CD4-positive, alpha-beta memory T cell (primary cell): ENCODE measurements around the gene DNMT3A. TPM values are rescaled to one million over a fixed set of nuclear protein-coding genes. Genes with fewer than 3 reads are reported as not detected.

ENCODE experiments used
- CTCF ChIA-PET: fragments of 350-600 bp; sonication (Branson Sonifier 250); formaldehyde crosslinking; loops from one replicate; lab custom pipeline; 2021; ENCODE audit warnings: inconsistent platforms; ENCODE audit not compliant: partially characterized antibody; lab: Charles Lee
- POLR2A ChIA-PET: fragments of 350-600 bp; sonication (Branson Sonifier 250); formaldehyde crosslinking; loops from one replicate; lab custom pipeline; 2021; ENCODE audit not compliant: partially characterized antibody; lab: Charles Lee
- DNase-seq, 5 donors: peaks; one replicate each; pipeline versions ENCODE4 v3.0.0 to v3.0.0-alpha.2; 2020 to 2022; ENCODE audit warnings: mixed read lengths in 1 of 5
- H3K27ac ChIP-seq: one replicate; pipeline ENCODE4 v1.7.0; 2013; ENCODE audit warnings: low read depth, low read length
- H3K27me3 ChIP-seq: 2 replicates; pipeline ENCODE4 v1.7.0; 2013; ENCODE audit warnings: mild to moderate bottlenecking, low read length, moderate library complexity; ENCODE audit not compliant: insufficient read depth
- H3K36me3 ChIP-seq: 2 replicates; pipeline ENCODE4 v1.7.0; 2013; ENCODE audit warnings: mild to moderate bottlenecking, low read length, moderate library complexity; ENCODE audit not compliant: insufficient read depth
- H3K4me1 ChIP-seq: 2 replicates; pipeline ENCODE4 v1.7.0; 2013; ENCODE audit warnings: mild to moderate bottlenecking, low read length, moderate library complexity; ENCODE audit not compliant: insufficient read depth
- H3K4me3 ChIP-seq, 2 donors: one replicate each; pipeline ENCODE4 v1.7.0; 2013; ENCODE audit warnings: low read length in 2 of 2, mild to moderate bottlenecking in 1 of 2
- H3K9me3 ChIP-seq, 2 donors: one replicate each; pipeline ENCODE4 v1.7.0; 2013; ENCODE audit warnings: low read length in 2 of 2, control low read depth in 1 of 2; ENCODE audit not compliant: control insufficient read depth in 1 of 2
- H3K27ac Mint-ChIP-seq, 7 donors: one replicate each; pipeline ENCODE4 v1.8.0; 2020 to 2021; ENCODE audit warnings: mixed read lengths in 7 of 7, mild to moderate bottlenecking in 6 of 7, inconsistent platforms in 3 of 7, moderate library complexity in 3 of 7
- H3K27me3 Mint-ChIP-seq, 2 donors: one replicate each; pipeline ENCODE4 v1.8.0; 2020 to 2021; ENCODE audit warnings: mixed read lengths in 2 of 2
- H3K36me3 Mint-ChIP-seq, 2 donors: one replicate each; pipeline ENCODE4 v1.8.0; 2020 to 2021; ENCODE audit warnings: mixed read lengths in 2 of 2, inconsistent platforms in 1 of 2, mild to moderate bottlenecking in 1 of 2
- H3K4me1 Mint-ChIP-seq, 4 donors: one replicate each; pipeline ENCODE4 v1.8.0; 2020 to 2021; ENCODE audit warnings: mixed read lengths in 4 of 4, mild to moderate bottlenecking in 1 of 4
- H3K4me3 Mint-ChIP-seq, 8 donors: one replicate each; pipeline ENCODE4 v1.8.0; 2020 to 2021; ENCODE audit warnings: mixed read lengths in 8 of 8, mild to moderate bottlenecking in 7 of 8, moderate library complexity in 6 of 8, inconsistent platforms in 3 of 8
- H3K9me3 Mint-ChIP-seq, 8 donors: one replicate each; pipeline ENCODE4 v1.8.0; 2020 to 2021; ENCODE audit warnings: mixed read lengths in 8 of 8, mild to moderate bottlenecking in 5 of 8, inconsistent platforms in 3 of 8, moderate library complexity in 1 of 8
- intact Hi-C: fragments of 100-400 bp; cut with micrococcal nuclease; formaldehyde crosslinking; loops from one replicate; pipeline ENCODE4 v1.15.1; 2023
- polyA plus RNA-seq, 2 donors: library from polyadenylated mRNA; unstranded; fragments of 300-500 nt; fragmentation: Illumina TruSeq; gene quantifications; one replicate each; pipeline ENCODE4 v1.2.3, GENCODE V29; 2021
- total RNA-seq, 2 experiments: library from RNA; stranded (reverse); gene quantifications; one replicate each; pipeline ENCODE4 v1.2.3, GENCODE V29; 2021

The DNMT3A gene
- total and polyA plus RNA-seq, 4 experiments from 2014 or later: 7.5 to 71.6 (median 38.4) TPM

DNA sequence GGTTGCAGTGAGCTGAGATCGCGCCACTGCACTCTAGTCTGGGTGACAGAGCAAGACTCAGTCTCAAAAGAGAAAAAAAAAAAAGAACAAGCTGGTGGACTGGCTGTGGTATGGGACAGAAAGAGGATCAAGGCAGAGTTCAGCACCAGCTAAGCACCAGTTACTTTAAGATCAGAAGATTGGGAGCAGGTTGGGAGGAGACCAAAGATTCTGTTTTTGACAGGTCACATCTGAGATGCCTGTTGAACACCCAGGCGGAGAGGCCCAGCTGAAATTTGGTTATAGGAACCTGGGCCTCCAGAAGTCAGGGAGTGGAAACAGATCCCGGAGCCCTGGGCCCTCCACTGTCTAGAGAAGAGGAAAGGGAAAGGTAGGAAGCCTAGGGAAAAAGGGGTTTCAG lies 120.1 kb downstream of the DNMT3A start:
- Histone ChIP-seq H3K4me1 (no peaks in the 10 kb centered on the region), H3K27ac (no peak overlapping the region), H3K36me3 (no peaks in the 10 kb centered on the region), H3K9me3 (no peaks in the 10 kb centered on the region), H3K4me3 (no peak overlapping the region), H3K27me3 (no peaks in the 10 kb centered on the region)
- Mint-ChIP-seq H3K27ac (peak overlapping the region in 1 of 7 donors; percentile 3), H3K4me3 (no peak overlapping the region), H3K4me1 (peaks cover 0 to 8% (median 0%) of the 10 kb centered on the region in 4 donors), H3K36me3 (no peaks in the 10 kb centered on the region), H3K9me3 (peaks cover 0 to 5% (median 0%) of the 10 kb centered on the region in 8 donors), H3K27me3 (no peaks in the 10 kb centered on the region)
- POLR2A ChIA-PET: interaction anchor here (1.2 kb wide), 1 partner anchor 88 kb away, joined by 3 read pairs; no protein-coding TSS in a partner anchor
- DNase-seq: no peak
- CTCF ChIA-PET: no interaction called here
- intact Hi-C loops: no loop called here

DNA sequence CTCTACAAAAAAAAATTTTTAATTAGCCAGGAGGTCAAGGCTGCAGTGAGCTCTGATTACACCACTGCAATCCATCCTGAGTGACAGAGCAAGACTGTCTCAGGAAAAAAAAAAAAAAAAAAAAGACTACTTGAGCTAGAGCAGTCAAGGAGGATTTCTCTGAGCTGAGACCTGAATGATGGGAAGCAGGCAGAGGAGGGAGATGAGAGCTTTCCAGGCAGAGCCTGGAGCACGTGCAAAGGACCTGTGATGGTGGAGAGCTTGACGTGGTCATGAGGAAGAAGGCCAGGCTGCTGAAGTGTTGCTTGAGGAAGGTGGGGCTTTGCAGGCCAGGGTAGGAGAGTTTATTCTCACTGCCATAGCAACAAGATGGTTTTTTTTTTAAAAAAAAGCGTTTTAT lies 121.4 kb downstream of the DNMT3A start:
- Histone ChIP-seq H3K27me3 (no peaks in the 10 kb centered on the region), H3K36me3 (no peaks in the 10 kb centered on the region), H3K4me1 (peaks cover 4% of the 10 kb centered on the region), H3K9me3 (no peaks in the 10 kb centered on the region), H3K4me3 (no peak overlapping the region), H3K27ac (no peak overlapping the region)
- Mint-ChIP-seq H3K36me3 (no peaks in the 10 kb centered on the region), H3K27me3 (no peaks in the 10 kb centered on the region), H3K4me3 (no peak overlapping the region), H3K9me3 (peaks cover 0 to 5% (median 0%) of the 10 kb centered on the region in 8 donors), H3K4me1 (peaks cover 2 to 8% (median 5%) of the 10 kb centered on the region in 4 donors), H3K27ac (no peak overlapping the region)
- ChIA-PET POLR2A (no interaction called here), CTCF (interaction anchor here (0.7 to 1.2 kb wide), 2 partner anchors 9 to 55 kb away, joined by 3 read pairs; no protein-coding TSS in a partner anchor)
- intact Hi-C loops: no loop called here
- no peak for DNase-seq

DNA sequence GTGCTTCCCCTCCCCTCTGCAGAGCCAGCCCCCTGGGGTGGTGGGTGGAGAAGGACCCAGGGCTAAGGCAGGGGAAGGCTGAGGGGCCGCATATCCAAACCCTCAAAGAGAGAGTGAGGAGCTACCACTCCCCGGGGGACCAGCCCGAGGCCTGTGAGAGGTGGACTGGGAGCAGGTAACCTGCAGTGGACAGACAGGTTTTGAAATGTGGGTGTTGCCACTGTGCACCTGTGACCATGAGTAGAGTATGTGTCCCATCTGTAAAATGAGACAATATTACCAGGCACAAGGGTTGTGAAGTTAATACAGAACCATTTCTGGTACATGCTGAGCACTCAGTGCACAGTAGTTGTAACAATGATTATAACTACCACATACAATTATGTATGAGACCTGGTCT lies 122.1 kb downstream of the DNMT3A start:
- CTCF ChIA-PET: interaction anchor here (0.7 to 1.1 kb wide), 2 partner anchors 8 kb away, joined by 3 read pairs; no protein-coding TSS in a partner anchor
- Mint-ChIP-seq H3K27me3 (no peaks in the 10 kb centered on the region), H3K9me3 (peaks cover 0 to 5% (median 0%) of the 10 kb centered on the region in 8 donors), H3K36me3 (no peaks in the 10 kb centered on the region), H3K4me1 (peaks cover 2 to 8% (median 5%) of the 10 kb centered on the region in 4 donors), H3K4me3 (no peak overlapping the region), H3K27ac (peak overlapping the region in 1 of 7 donors; percentile 14)
- no peak overlapping the region for H3K4me3 ChIP-seq
- no peaks in the 10 kb centered on the region for H3K36me3 ChIP-seq
- no peaks in the 10 kb centered on the region for H3K27me3 ChIP-seq
- intact Hi-C loops: no loop called here
- H3K27ac ChIP-seq: no peak overlapping the region
- H3K4me1 ChIP-seq: peaks cover 6% of the 10 kb centered on the region
- DNase-seq: no peak
- POLR2A ChIA-PET: interaction anchor here (1.0 kb wide), 1 partner anchor 57 kb away, joined by 3 read pairs; no protein-coding TSS in a partner anchor
- no peaks in the 10 kb centered on the region for H3K9me3 ChIP-seq

DNA sequence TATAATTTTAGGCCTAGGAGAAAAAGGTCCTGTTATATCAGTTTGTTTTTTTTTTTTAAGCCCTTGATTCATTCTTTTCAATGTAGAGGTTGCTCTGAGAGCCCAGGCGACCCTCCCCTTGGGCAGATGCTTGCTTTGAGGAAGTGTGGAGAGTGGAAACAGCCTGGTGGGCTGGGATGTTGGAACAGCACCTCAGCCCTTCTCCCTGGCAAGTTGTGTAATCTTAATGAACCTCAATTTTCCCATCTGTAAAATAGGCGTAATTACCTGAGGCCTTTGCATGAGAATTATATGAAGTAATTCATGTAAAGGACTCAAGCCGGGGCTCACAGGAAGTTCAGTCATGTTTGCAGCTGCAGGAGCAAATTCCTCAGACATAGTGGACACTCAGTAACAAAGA lies 123.6 kb downstream of the DNMT3A start:
- Mint-ChIP-seq H3K36me3 (no peaks in the 10 kb centered on the region), H3K27me3 (no peaks in the 10 kb centered on the region), H3K4me1 (peaks cover 2 to 10% (median 5%) of the 10 kb centered on the region in 4 donors), H3K4me3 (peak overlapping the region in 1 of 8 donors; percentile 6), H3K9me3 (peaks cover 0 to 3% (median 0%) of the 10 kb centered on the region in 8 donors), H3K27ac (peak overlapping the region in 1 of 7 donors; percentile 15)
- no peak for DNase-seq
- intact Hi-C loops: no loop called here
- no peak overlapping the region for H3K27ac ChIP-seq
- ChIA-PET CTCF (interaction anchor here (1.2 kb wide), 1 partner anchor 144 kb away, joined by 3 read pairs; no protein-coding TSS in a partner anchor), POLR2A (interaction anchor here (3.7 kb wide), 1 partner anchor 59 kb away, joined by 22 read pairs; no protein-coding TSS in a partner anchor)
- no peaks in the 10 kb centered on the region for H3K27me3 ChIP-seq
- no peaks in the 10 kb centered on the region for H3K9me3 ChIP-seq
- peaks cover 6% of the 10 kb centered on the region for H3K4me1 ChIP-seq
- H3K4me3 ChIP-seq: no peak overlapping the region
- H3K36me3 ChIP-seq: no peaks in the 10 kb centered on the region

DNA sequence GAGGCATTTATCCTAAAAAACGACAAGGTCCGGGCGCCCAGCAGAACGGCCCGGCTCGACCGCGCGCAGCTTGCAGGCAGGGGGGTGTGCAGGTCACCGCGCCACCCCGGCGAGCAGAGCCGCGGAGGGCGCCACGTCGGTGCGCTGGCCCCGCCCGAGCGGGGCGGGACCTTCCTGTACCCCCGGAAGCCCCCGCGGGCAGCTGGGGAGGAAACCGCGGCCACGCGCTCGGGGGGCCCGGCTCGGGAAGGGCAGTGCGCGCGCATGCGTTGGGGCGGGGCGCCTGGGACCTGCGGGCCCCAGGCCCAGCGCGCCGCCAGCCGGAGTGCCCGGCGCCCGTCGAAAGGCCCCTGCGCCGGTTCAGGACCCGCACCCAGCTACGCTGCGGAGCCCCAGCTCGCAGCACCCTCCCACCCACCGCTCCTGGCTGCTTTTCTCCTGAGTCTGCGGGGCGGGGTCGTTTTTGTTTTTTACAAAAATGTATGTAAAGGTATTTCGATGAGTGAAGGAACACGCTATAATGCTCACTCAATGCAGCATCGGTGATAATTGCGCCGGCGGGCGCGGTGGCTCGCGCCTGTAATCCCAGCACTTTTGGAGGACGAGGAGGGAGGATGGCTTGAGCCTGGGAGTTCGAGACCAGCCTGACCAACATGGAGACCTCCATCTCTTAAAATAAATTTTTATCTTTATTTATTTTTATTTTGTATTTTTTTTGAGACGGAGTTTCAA lies 125.6 kb downstream of the DNMT3A start:
- peaks cover 9% of the 10 kb centered on the region for H3K4me1 ChIP-seq
- ChIA-PET POLR2A (interaction anchor here (0.5 to 3.7 kb wide), 13 partner anchors 9 to 162 kb away, joined by 3 to 22 read pairs (median 6); no protein-coding TSS in a partner anchor), CTCF (interaction anchor here (0.8 to 1.8 kb wide), 2 partner anchors 19 to 21 kb away, joined by 3 to 4 read pairs; no protein-coding TSS in a partner anchor)
- peak overlapping the region; percentile 55 for H3K27ac ChIP-seq
- peak overlapping the region; percentile 67 to 93 (median 86) for H3K27ac Mint-ChIP-seq
- no peaks in the 10 kb centered on the region for H3K9me3 ChIP-seq
- peaks cover 0 to 2% (median 0%) of the 10 kb centered on the region in 8 donors for H3K9me3 Mint-ChIP-seq
- H3K27me3 ChIP-seq: no peaks in the 10 kb centered on the region
- H3K4me3 Mint-ChIP-seq: peak overlapping the region; percentile 81 to 89 (median 83)
- DNase-seq: peak; percentile 78 to 87 (median 86)
- H3K4me1 Mint-ChIP-seq: peaks cover 6 to 29% (median 14%) of the 10 kb centered on the region in 4 donors
- peak overlapping the region; percentile 51 to 61 for H3K4me3 ChIP-seq
- H3K36me3 ChIP-seq: no peaks in the 10 kb centered on the region
- H3K27me3 Mint-ChIP-seq: no peaks in the 10 kb centered on the region
- intact Hi-C loops: loop anchor here (2.0 kb wide), 1 partner anchor 37 kb away; no protein-coding TSS in a partner anchor
- no peaks in the 10 kb centered on the region for H3K36me3 Mint-ChIP-seq

DNA sequence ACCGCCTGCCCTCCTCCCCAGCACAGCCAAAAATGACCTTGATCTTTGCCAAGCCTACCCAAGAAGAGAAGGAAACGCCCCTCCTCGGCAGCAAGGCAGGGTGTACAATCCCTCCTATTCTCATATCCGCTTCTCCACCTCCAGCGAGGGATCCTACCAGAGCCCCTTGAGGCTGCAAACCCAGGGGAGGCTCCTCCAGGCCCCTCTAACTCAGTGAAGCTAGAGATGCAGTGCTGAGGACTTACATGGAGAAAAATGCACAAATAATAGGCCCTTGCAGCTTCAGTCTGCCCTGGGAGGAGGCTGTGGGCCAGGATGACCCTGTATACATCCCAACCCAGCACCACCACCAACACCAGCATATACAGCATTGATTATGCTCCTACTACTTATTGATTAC lies 126.5 kb downstream of the DNMT3A start:
- POLR2A ChIA-PET: interaction anchor here (0.5 to 3.7 kb wide), 7 partner anchors 9 to 147 kb away, joined by 3 to 22 read pairs (median 7); no protein-coding TSS in a partner anchor
- Mint-ChIP-seq H3K36me3 (no peaks in the 10 kb centered on the region), H3K9me3 (no peaks in the 10 kb centered on the region), H3K27me3 (no peaks in the 10 kb centered on the region), H3K4me1 (peaks cover 10 to 38% (median 19%) of the 10 kb centered on the region in 4 donors), H3K27ac (peak overlapping the region; percentile 67 to 93 (median 86)), H3K4me3 (peak overlapping the region; percentile 75 to 89 (median 80))
- intact Hi-C loops: no loop called here
- Histone ChIP-seq H3K27me3 (no peaks in the 10 kb centered on the region), H3K36me3 (no peaks in the 10 kb centered on the region), H3K9me3 (no peaks in the 10 kb centered on the region), H3K27ac (peak overlapping the region; percentile 55), H3K4me1 (peaks cover 16% of the 10 kb centered on the region), H3K4me3 (no peak overlapping the region)
- CTCF ChIA-PET: interaction anchor here (0.8 to 1.8 kb wide), 2 partner anchors 18 to 20 kb away, joined by 3 to 4 read pairs; no protein-coding TSS in a partner anchor
- peak in 1 of 5 donors; percentile 11 for DNase-seq

DNA sequence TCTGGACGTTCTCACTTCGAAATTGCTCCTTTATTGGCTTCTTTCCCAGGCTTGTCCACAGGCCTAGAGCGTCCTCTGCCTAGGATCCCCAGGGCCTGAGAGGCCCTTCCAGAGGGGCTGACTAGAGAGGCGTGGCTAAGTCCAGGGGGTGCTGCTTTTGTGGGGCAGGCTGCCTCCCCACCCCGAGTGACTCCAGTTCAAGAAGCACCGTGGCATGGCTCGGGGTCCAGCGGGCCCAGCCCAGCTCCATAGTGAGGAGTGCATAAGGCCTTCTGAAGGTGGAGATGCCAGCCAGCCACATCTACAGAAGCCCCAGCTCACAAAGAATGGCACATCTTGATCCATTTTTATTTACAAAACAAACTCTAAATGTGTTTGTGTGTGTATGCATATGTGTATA lies 128.5 kb downstream of the DNMT3A start:
- intact Hi-C loops: loop anchor here (5.0 kb wide), 2 partner anchors 59 to 241 kb away; partner anchors contain the start of gene DNAJC27
- H3K27me3 ChIP-seq: no peaks in the 10 kb centered on the region
- no peak overlapping the region for H3K4me3 Mint-ChIP-seq
- ChIA-PET POLR2A (no interaction called here), CTCF (interaction anchor here (1.1 kb wide), 1 partner anchor 16 kb away, joined by 6 read pairs; no protein-coding TSS in a partner anchor)
- H3K4me1 ChIP-seq: peaks cover 24% of the 10 kb centered on the region
- H3K27ac Mint-ChIP-seq: peak overlapping the region in 2 of 7 donors; percentile 5 to 63
- no peaks in the 10 kb centered on the region for H3K9me3 ChIP-seq
- no peaks in the 10 kb centered on the region for H3K36me3 ChIP-seq
- H3K9me3 Mint-ChIP-seq: no peaks in the 10 kb centered on the region
- no peaks in the 10 kb centered on the region for H3K27me3 Mint-ChIP-seq
- H3K27ac ChIP-seq: no peak overlapping the region
- peaks cover 16 to 48% (median 27%) of the 10 kb centered on the region in 4 donors for H3K4me1 Mint-ChIP-seq
- H3K36me3 Mint-ChIP-seq: no peaks in the 10 kb centered on the region
- H3K4me3 ChIP-seq: no peak overlapping the region
- DNase-seq: no peak
